AG10803 (cell line): ENCODE results near the gene ENTHD1.

Experiments used
- DNase-seq: peaks from one replicate; pipeline ENCODE4 v3.0.0; 2010; ENCODE audit warnings: low read depth
- H3K4me3 ChIP-seq: 2 replicates; pipeline ENCODE4 v1.5.1; 2011; ENCODE audit warnings: mild to moderate bottlenecking, low read length, control low read depth
- CTCF ChIP-seq: conservative IDR thresholded peaks from 2 replicates; pipeline ENCODE4 v1.5.1; 2011; ENCODE audit warnings: mild to moderate bottlenecking, low read length, control low read depth, inconsistent platforms

The ENTHD1 gene

DNA sequence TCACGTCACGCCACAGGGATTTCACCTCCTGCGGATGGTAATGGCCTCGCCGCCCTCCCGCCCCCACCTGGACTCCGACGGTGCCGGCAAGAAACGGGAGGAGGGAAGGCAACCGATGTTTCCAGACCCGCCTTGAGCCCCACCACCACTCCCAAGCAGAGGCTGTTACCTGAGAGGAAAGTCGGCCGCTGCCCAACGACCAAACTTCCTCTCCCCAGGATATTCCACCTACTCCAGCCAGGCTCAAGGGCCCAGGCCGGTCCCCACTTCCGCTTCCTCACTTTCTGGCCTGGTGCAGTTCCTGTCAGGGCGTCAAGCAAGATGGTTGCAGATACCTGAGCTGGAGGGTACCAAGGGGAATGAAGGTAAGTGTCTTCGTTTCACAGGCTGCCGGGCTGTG, at the start of gene ENTHD1:
ENTHD1 (minus strand) TSS at position 235 of the 400 bp plus-strand sequence. CDS start 6,012 bp downstream, outside the sequence.
- no peak within 1 kb of the TSS for H3K4me3 ChIP-seq
- DNase-seq, result no peak
- TF ChIP-seq CTCF, result no peak

- no peak for DNase-seq
- no peak for TF ChIP-seq CTCF
- no peak overlapping the region for H3K4me3 ChIP-seq
Observed at GRCh38 chr22:39943337-39943736, 49.8 kb upstream of the ENTHD1 start.

DNA sequence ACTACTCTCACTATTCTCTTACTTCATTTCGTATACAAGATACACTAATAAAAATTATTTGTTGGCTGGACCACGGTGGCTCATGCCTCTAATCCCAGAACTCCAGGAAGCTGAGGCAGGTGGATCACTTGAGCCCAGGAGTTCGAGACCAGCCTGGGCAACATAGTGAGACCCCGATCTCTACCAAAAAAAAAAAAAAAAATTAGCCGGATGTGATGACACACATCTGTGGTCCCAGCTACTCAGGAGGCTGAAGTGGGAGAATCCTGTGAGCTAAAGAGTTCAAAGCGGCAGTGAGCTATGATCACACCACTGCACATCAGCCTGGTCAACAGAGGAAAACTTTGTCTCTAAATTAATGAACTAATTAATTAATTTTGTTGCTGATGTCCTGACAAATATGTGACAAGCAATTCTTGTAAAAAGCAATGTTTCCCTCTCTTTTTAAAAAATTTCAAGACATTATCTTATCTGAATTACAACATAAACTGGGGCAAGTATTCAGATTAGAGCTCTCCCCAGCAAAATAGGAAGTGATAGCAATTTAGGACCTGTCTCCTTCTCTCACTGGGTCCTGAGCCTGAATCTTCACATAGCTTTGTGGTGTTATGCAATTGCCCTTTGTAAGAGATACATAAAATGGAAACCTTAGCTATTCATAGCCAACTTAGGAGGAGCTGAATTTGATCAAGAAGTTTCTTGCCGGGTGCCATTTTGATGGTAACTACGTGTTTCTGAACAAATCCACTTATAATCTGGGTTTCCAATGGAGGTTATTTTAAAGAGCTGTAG, 49.1 kb upstream of the ENTHD1 start:
- no peak for TF ChIP-seq CTCF
- no peak for DNase-seq
- no peak overlapping the region for H3K4me3 ChIP-seq

GRCh38 chr22:39941601-39942000, 48.0 kb upstream of the ENTHD1 start:
- no peak for TF ChIP-seq CTCF
- H3K4me3 ChIP-seq, result no peak overlapping the region
- no peak for DNase-seq

GRCh38 chr22:39940757-39941305, 47.3 kb upstream of the ENTHD1 start:
- DNase-seq, result no peak
- no peak overlapping the region for H3K4me3 ChIP-seq
- TF ChIP-seq CTCF, result no peak

GRCh38 chr22:39939830-39940229, 46.3 kb upstream of the ENTHD1 start:
- no peak for DNase-seq
- TF ChIP-seq CTCF, result no peak
- no peak overlapping the region for H3K4me3 ChIP-seq

DNA sequence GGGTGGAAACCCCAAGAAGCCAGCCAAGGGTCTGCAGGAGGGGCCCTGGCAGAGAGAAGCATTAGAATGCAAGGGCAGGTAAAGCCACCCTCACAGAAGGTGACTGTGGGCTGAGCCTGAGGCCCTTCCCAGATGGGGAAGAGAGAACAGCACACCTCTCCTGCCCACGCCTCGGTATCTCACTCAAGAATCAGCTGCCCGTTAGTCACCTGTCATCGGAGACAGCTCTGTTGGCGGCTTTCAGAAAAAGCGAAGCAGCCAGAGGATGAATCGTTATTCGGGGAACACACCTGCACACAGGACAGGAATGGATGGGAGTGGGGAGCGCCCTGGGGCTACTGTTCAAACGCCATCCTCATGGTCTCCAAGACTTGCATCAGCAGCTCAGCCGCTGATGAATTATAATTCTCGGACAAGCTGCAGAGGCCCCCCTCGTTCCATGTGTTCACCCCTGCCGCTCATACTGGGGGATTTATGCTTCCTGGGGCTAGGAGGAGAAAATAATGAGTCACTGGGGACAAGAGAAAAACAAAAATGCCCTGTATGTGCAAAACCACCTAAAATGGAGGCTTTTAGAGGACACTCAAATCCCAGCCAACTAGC, 45.0 kb upstream of the ENTHD1 start:
- DNase-seq, result no peak
- H3K4me3 ChIP-seq, result no peak overlapping the region
- no peak for TF ChIP-seq CTCF
